Mucosa of rectum (tissue), 2 donors: ENCODE data around the gene ATP7B.
"Not testable (repeated sequence)": the region's sequence is repeated elsewhere in the genome, so short reads cannot be mapped to it uniquely, and the experiment has no call there.

Experiments
- H3K27ac ChIP-seq, 2 donors: one replicate each; pipeline ENCODE4 v1.7.0; 2013; ENCODE audit warnings: inconsistent platforms in 2 of 2, low read depth in 2 of 2, low read length in 2 of 2
- H3K27me3 ChIP-seq, 2 donors: one replicate each; pipeline ENCODE4 v1.7.0; 2013; ENCODE audit warnings: low read length in 2 of 2; ENCODE audit not compliant: control insufficient read depth in 2 of 2, insufficient read depth in 2 of 2
- H3K36me3 ChIP-seq, 2 donors: one replicate each; pipeline ENCODE4 v1.7.0; 2013; ENCODE audit warnings: low read length in 2 of 2; ENCODE audit not compliant: control insufficient read depth in 2 of 2, insufficient read depth in 2 of 2
- H3K4me1 ChIP-seq, 2 donors: one replicate each; pipeline ENCODE4 v1.7.0; 2013; ENCODE audit warnings: low read length in 2 of 2, mild to moderate bottlenecking in 1 of 2; ENCODE audit not compliant: control insufficient read depth in 2 of 2, insufficient read depth in 2 of 2
- H3K4me3 ChIP-seq, 2 donors: one replicate each; pipeline ENCODE4 v1.7.0; 2013; ENCODE audit warnings: low read length in 2 of 2
- H3K9ac ChIP-seq, 2 donors: one replicate each; pipeline ENCODE4 v1.7.0; 2013; ENCODE audit warnings: low read length in 2 of 2, low read depth in 1 of 2, mild to moderate bottlenecking in 1 of 2
- H3K9me3 ChIP-seq, 2 donors: one replicate each; pipeline ENCODE4 v1.7.0; 2013; ENCODE audit warnings: low read length in 2 of 2; ENCODE audit not compliant: control insufficient read depth in 2 of 2
- donor health status: healthy.
- donor health status: Normal muscosa, but diverticular disease.

ATP7B gene

GRCh38 chr13:51998723-51999509, 12.3 kb downstream of the ATP7B start:
- Histone ChIP-seq H3K4me3 (no peak overlapping the region), H3K9me3 (no peaks in the 10 kb centered on the region), H3K27me3 (no peaks in the 10 kb centered on the region), H3K4me1 (peaks cover 5 to 19% of the 10 kb centered on the region in 2 donors), H3K9ac (no peak overlapping the region), H3K27ac (no peak overlapping the region), H3K36me3 (no peaks in the 10 kb centered on the region)

- Histone ChIP-seq H3K4me3 (no peak overlapping the region), H3K4me1 (peaks cover 5 to 19% of the 10 kb centered on the region in 2 donors), H3K36me3 (no peaks in the 10 kb centered on the region), H3K27ac (no peak overlapping the region), H3K9me3 (no peaks in the 10 kb centered on the region), H3K27me3 (no peaks in the 10 kb centered on the region), H3K9ac (no peak overlapping the region)
Observed at GRCh38 chr13:51997641-51998330, 13.5 kb downstream of the ATP7B start.

GRCh38 chr13:51997186-51997585, 14.1 kb downstream of the ATP7B start:
- Histone ChIP-seq H3K4me1 (peaks cover 5 to 19% of the 10 kb centered on the region in 2 donors), H3K9ac (no peak overlapping the region), H3K27ac (no peak overlapping the region), H3K4me3 (no peak overlapping the region), H3K36me3 (no peaks in the 10 kb centered on the region), H3K9me3 (no peaks in the 10 kb centered on the region), H3K27me3 (no peaks in the 10 kb centered on the region)

GRCh38 chr13:51996641-51997040, 14.6 kb downstream of the ATP7B start:
- no peak overlapping the region for H3K4me3 ChIP-seq
- no peaks in the 10 kb centered on the region for H3K36me3 ChIP-seq
- H3K27ac ChIP-seq: peak overlapping the region; percentile 63 to 65
- peaks cover 5 to 19% of the 10 kb centered on the region in 2 donors for H3K4me1 ChIP-seq
- no peaks in the 10 kb centered on the region for H3K9me3 ChIP-seq
- H3K27me3 ChIP-seq: no peaks in the 10 kb centered on the region
- H3K9ac ChIP-seq: no peak overlapping the region

- peak overlapping the region; percentile 63 to 65 for H3K27ac ChIP-seq
- no peaks in the 10 kb centered on the region for H3K36me3 ChIP-seq
- no peaks in the 10 kb centered on the region for H3K9me3 ChIP-seq
- H3K4me3 ChIP-seq: peak overlapping the region in 1 of 2 donors; percentile 39
- H3K9ac ChIP-seq: peak overlapping the region; percentile 36 to 45
- H3K4me1 ChIP-seq: peaks cover 5 to 19% of the 10 kb centered on the region in 2 donors
- H3K27me3 ChIP-seq: no peaks in the 10 kb centered on the region
Observed at GRCh38 chr13:51995677-51996551, 15.3 kb downstream of the ATP7B start.

- Histone ChIP-seq H3K4me1 (peaks cover 5 to 19% of the 10 kb centered on the region in 2 donors), H3K27me3 (no peaks in the 10 kb centered on the region), H3K36me3 (no peaks in the 10 kb centered on the region), H3K9me3 (no peaks in the 10 kb centered on the region), H3K9ac (no peak overlapping the region), H3K4me3 (no peak overlapping the region), H3K27ac (no peak overlapping the region)
Observed at GRCh38 chr13:51993713-51994112, 17.5 kb downstream of the ATP7B start.

GRCh38 chr13:51988988-51989618, 22.1 kb downstream of the ATP7B start:
- no peaks in the 10 kb centered on the region for H3K27me3 ChIP-seq
- H3K9ac ChIP-seq: no peak overlapping the region
- no peak overlapping the region for H3K4me3 ChIP-seq
- H3K4me1 ChIP-seq: no peaks in the 10 kb centered on the region
- H3K9me3 ChIP-seq: no peaks in the 10 kb centered on the region
- no peak overlapping the region for H3K27ac ChIP-seq
- no peaks in the 10 kb centered on the region for H3K36me3 ChIP-seq

GRCh38 chr13:51984904-51985303, 26.3 kb downstream of the ATP7B start:
- H3K4me1 ChIP-seq, H3K9me3 ChIP-seq, H3K36me3 ChIP-seq, H3K27ac ChIP-seq, H3K27me3 ChIP-seq, H3K9ac ChIP-seq, H3K4me3 ChIP-seq: not testable (repeated sequence)

GRCh38 chr13:51983292-51983691, 28.0 kb downstream of the ATP7B start:
- not testable (repeated sequence) for H3K9me3 ChIP-seq, H3K9ac ChIP-seq, H3K4me3 ChIP-seq, H3K27ac ChIP-seq, H3K4me1 ChIP-seq, H3K36me3 ChIP-seq, H3K27me3 ChIP-seq
